Heart right ventricle (tissue), 16 donors: Measurements from ENCODE around the gene CHD2. TPM values are rescaled to one million over a fixed set of nuclear protein-coding genes. Genes with fewer than 3 reads are reported as not detected.

Experiments
- ATAC-seq, 8 donors: fragments of 200-7000 bp; cut with Tn5 transposase; one replicate each; pipeline ENCODE4 v1.9.1; 2020; ENCODE audit warnings: mild to moderate bottlenecking in 8 of 8, moderate library complexity in 8 of 8, moderate number of reproducible peaks in 1 of 8
- DNase-seq, 2 donors: peaks; one replicate each; pipeline ENCODE4 v3.0.0-alpha.2; 2020
- H3K27ac ChIP-seq, 10 donors: fragments of 200-600 bp; sonication (generic) in 2 of 10; one replicate each; pipeline versions ENCODE4 v1.5.0 to v1.8.0; 2020 to 2022; ENCODE audit warnings: mild to moderate bottlenecking in 3 of 10
- H3K27me3 ChIP-seq, 7 donors: fragments of 200-600 bp; one replicate each; pipeline ENCODE4 v1.8.0; 2021 to 2022; ENCODE audit warnings: mild to moderate bottlenecking in 2 of 7
- H3K36me3 ChIP-seq, 9 donors: fragments of 200-600 bp; sonication (generic) in 1 of 9; one replicate each; pipeline versions ENCODE4 v1.5.0 to v1.8.0; 2020 to 2022; ENCODE audit warnings: mild to moderate bottlenecking in 2 of 9
- H3K4me1 ChIP-seq, 9 donors: fragments of 200-600 bp; sonication (generic) in 1 of 9; one replicate each; pipeline versions ENCODE4 v1.5.0 to v1.8.0; 2020 to 2022; ENCODE audit warnings: mild to moderate bottlenecking in 4 of 9
- H3K4me3 ChIP-seq, 10 donors: fragments of 200-600 bp; sonication (generic) in 2 of 10; one replicate each; pipeline versions ENCODE4 v1.5.0 to v1.8.0; 2020 to 2022; ENCODE audit warnings: mild to moderate bottlenecking in 7 of 10, moderate library complexity in 2 of 10
- H3K9me3 ChIP-seq, 11 donors: fragments of 200-600 bp in 10 of 11; sonication (generic) in 2 of 11; one replicate each; pipeline versions ENCODE4 v1.5.0 to v1.8.0; 2013 to 2022; ENCODE audit warnings: mild to moderate bottlenecking in 2 of 11, control low read depth in 1 of 11, moderate library complexity in 1 of 11
- CTCF ChIP-seq, 9 donors: fragments of 200-600 bp; sonication (generic) in 2 of 9; IDR thresholded peaks; one replicate each; pipeline versions ENCODE4 v1.5.0 to v1.8.0; 2021 to 2022; ENCODE audit warnings: antibody characterized with exemption in 9 of 9, mild to moderate bottlenecking in 5 of 9, moderate library complexity in 1 of 9
- WGBS, 2 donors: extraction: QIAGEN DNeasy Blood & Tissue Kit; methylation state at CpG; one replicate each; pipeline ENCODE4 v1.1.7; 2013; ENCODE audit warnings: inconsistent platforms in 1 of 2; 5-methylcytosine and 5-hydroxymethylcytosine counted together
- intact Hi-C, 10 donors: fragments of 100-400 bp; cut with DNase I; formaldehyde crosslinking; loops; one replicate each; pipeline versions ENCODE4 v1.11.1 to v1.14.2; 2022
- polyA plus RNA-seq, 2 donors: library from polyadenylated mRNA; stranded (reverse); fragments of 200-250 nt; gene quantifications; one replicate each; pipeline ENCODE4 v1.2.3, GENCODE V29; 2013
- total RNA-seq, 10 donors: library from RNA; stranded (reverse); fragmentation: NEBNext Ultra II Directional in 3 of 10; extraction: Animal tissue kit (Norgen Biotek cat#: 25700) in 3 of 10; gene quantifications; one replicate each; pipeline versions ENCODE4 v1.2.1 to v1.2.4, GENCODE V29; 2021 to 2023
- donor health status: Arrhythmogenic right ventricular cardiomyopathy.
- donor health status: ischemic (EF 13 %, LVEDD 7.1; RV severe dilation, severe dysfunction).
- donor health status: healthy with polysubstance abuse.
- donor health status: DM: no; HTN: yes; CAD: no.
- donor health status: DM: no; HTN: no; CAD: no.
- donor health status: ischemic (EF 25% LVEDD 6.9; RV normal size, moderate dysfunction).
- donor health status: ischemic (EF 25% LVEDD 5.7; RV mildly dilated, moderate dysfunction).
- donor health status: healthy.
- donor health status: DM: yes; HTN: yes; CAD: no.
- donor health status: Ischemic cardiomyopathy.
- donor health status: ischemic (EF 35%, LVEDD 5.7; RV mildly dilated, moderate dysfunction).
- donor health status: nonischemic (EF 11% LVEDD 7.7; RV severe dilation, severe dysfunction).
- donor health status: DM: yes; HTN: yes; CAD: no.
- donor health status: PGD.
- donor health status: ischemic (EF 29% LVEDD 5.4; RV normal size, mild dysfunction).
- donor health status: nonischemic (EF 23%, LVEDD 6.1; RV moderate dilation, normal function).

Gene CHD2
- total and polyA plus RNA-seq, 12 donors = 12.2 to 74.0 (median 54.6) TPM

- intact Hi-C loops = loop anchor here in 1 of 10 donors (5.0 kb wide), 1 partner anchor 35 kb away; no protein-coding TSS in a partner anchor
- H3K27ac ChIP-seq = peak overlapping the region in 7 of 10 donors; percentile 14 to 58 (median 53)
Measured at GRCh38 chr15:92877416-92877815, 22.7 kb upstream of the CHD2 start.

GRCh38 chr15:92878593-92879053 lies 21.5 kb upstream of the CHD2 start:
- H3K4me3 ChIP-seq = no peak overlapping the region
- intact Hi-C loops = loop anchor here in 1 of 10 donors (5.0 kb wide), 1 partner anchor 36 kb away; no protein-coding TSS in a partner anchor
- TF ChIP-seq CTCF (IDR thresholded peaks at IDR 0.05) = no peak
- H3K4me1 ChIP-seq = peaks cover 8 to 35% (median 28%) of the 10 kb centered on the region in 9 donors
- H3K27me3 ChIP-seq = no peaks in the 10 kb centered on the region
- DNase-seq (no peak), ATAC-seq (no peak)
- no peaks in the 10 kb centered on the region for H3K9me3 ChIP-seq
- no peaks in the 10 kb centered on the region for H3K36me3 ChIP-seq
- H3K27ac ChIP-seq = peak overlapping the region in 8 of 10 donors; percentile 34 to 72 (median 58)
- 42 to 66% methylated on average over 5 of the region's 5 CpGs for WGBS, 2 donors

More at GRCh38 chr15:92877416-92877815, 22.7 kb upstream of the CHD2 start:
- Histone ChIP-seq H3K9me3 (no peaks in the 10 kb centered on the region), H3K4me1 (peaks cover 8 to 35% (median 28%) of the 10 kb centered on the region in 9 donors), H3K36me3 (no peaks in the 10 kb centered on the region), H3K4me3 (no peak overlapping the region), H3K27me3 (no peaks in the 10 kb centered on the region)
- DNase-seq = no peak
- WGBS, 2 donors = 62 to 69% methylated on average over 2 of the region's 2 CpGs
- no peak for TF ChIP-seq CTCF (IDR thresholded peaks at IDR 0.05)
- no peak for ATAC-seq

- peaks cover 8 to 35% (median 28%) of the 10 kb centered on the region in 9 donors for H3K4me1 ChIP-seq
- no peak overlapping the region for H3K4me3 ChIP-seq
- no peak for DNase-seq
- no peak for ATAC-seq
- intact Hi-C loops = loop anchor here in 6 of 10 donors (2.0 to 10.0 kb wide), 6 partner anchors 37 to 69 kb away; no protein-coding TSS in a partner anchor
- 91 to 92% methylated on average over 7 of the region's 7 CpGs for WGBS, 2 donors
- H3K27me3 ChIP-seq = no peaks in the 10 kb centered on the region
- H3K36me3 ChIP-seq = no peaks in the 10 kb centered on the region
- H3K27ac ChIP-seq = peak overlapping the region in 7 of 10 donors; percentile 53 to 100 (median 92)
- H3K9me3 ChIP-seq = no peaks in the 10 kb centered on the region
- no peak for TF ChIP-seq CTCF (IDR thresholded peaks at IDR 0.05)
Measured at GRCh38 chr15:92879949-92880725, 20.0 kb upstream of the CHD2 start.

GRCh38 chr15:92880796-92881195 lies 19.3 kb upstream of the CHD2 start:
- Histone ChIP-seq H3K4me1 (peaks cover 8 to 42% (median 32%) of the 10 kb centered on the region in 9 donors), H3K27ac (peak overlapping the region in 9 of 10 donors; percentile 53 to 100 (median 92)), H3K9me3 (no peaks in the 10 kb centered on the region), H3K27me3 (no peaks in the 10 kb centered on the region), H3K4me3 (no peak overlapping the region), H3K36me3 (peaks cover 0 to 6% (median 0%) of the 10 kb centered on the region in 9 donors)
- no peak for ATAC-seq
- no peak for TF ChIP-seq CTCF (IDR thresholded peaks at IDR 0.05)
- DNase-seq = no peak
- intact Hi-C loops = loop anchor here in 6 of 10 donors (2.0 to 10.0 kb wide), 5 partner anchors 37 to 70 kb away; no protein-coding TSS in a partner anchor
- 31 to 34% methylated on average over 2 of the region's 2 CpGs for WGBS, 2 donors
